ENCODE measurements around the gene ECI2. TPM values are rescaled to one million over a fixed set of nuclear protein-coding genes. Genes with fewer than 3 reads are reported as not detected.
A peak's percentile ranks its signal among the peaks of the same experiment; 100 is the strongest.

The ECI2 gene
- total and polyA plus RNA-seq, 2 of the 13 experiments (the other 11 are each of a cell fraction or from before 2014, with no cell fraction given), result 78.5 to 228 TPM

- TF ChIP-seq SCMH1 (CRISPR knock-in tag; IDR thresholded peaks at IDR 0.05; ENCODE audit: borderline replicate concordance), result no peak
- TF ChIP-seq FOXP4 (CRISPR knock-in tag; IDR thresholded peaks at IDR 0.05), result 0 out of 2 replicates have a peak, but pooled peaks have one; percentile 24
- no peak for TF ChIP-seq ELF4 (CRISPR knock-in tag; IDR thresholded peaks at IDR 0.05; ENCODE audit: borderline replicate concordance)
- peak; percentile 85; the same call in 1 of the 3 replicates for TF ChIP-seq MXI1 (IDR thresholded peaks at IDR 0.05; ENCODE audit: borderline replicate concordance, low read depth, low read length)
- TF ChIP-seq ZNF276 (CRISPR knock-in tag; IDR thresholded peaks at IDR 0.05; ENCODE audit: low read depth), result no peak
- peak; percentile 31; the same call in 1 of the 2 replicates for TF ChIP-seq ARID4A (CRISPR knock-in tag; IDR thresholded peaks at IDR 0.05; ENCODE audit: borderline replicate concordance)
- TF ChIP-seq TBX3 (IDR thresholded peaks at IDR 0.05; ENCODE audit: borderline replicate concordance), result no peak
- TF ChIP-seq BORCS8-MEF2B (CRISPR knock-in tag; IDR thresholded peaks at IDR 0.05), result peak; percentile 35
- TF ChIP-seq ZNF143 (CRISPR knock-in tag; IDR thresholded peaks at IDR 0.05), result peak; percentile 81
- TF ChIP-seq NFAT5 (CRISPR knock-in tag; IDR thresholded peaks at IDR 0.05), result no peak
- peak; percentile 42; the same call in 1 of the 2 replicates for TF ChIP-seq THAP11 (CRISPR knock-in tag; IDR thresholded peaks at IDR 0.05)
- no peak for TF ChIP-seq CC2D1A (CRISPR knock-in tag; IDR thresholded peaks at IDR 0.05)
- TF ChIP-seq BRF2 (CRISPR knock-in tag; IDR thresholded peaks at IDR 0.05), result no peak
These were observed 434 bp upstream of the ECI2 start (continued) for GRCh38 chr6:4135665-4136353.

Data from HepG2 (cell line).